HUES6 (cell line): Measurements from ENCODE around the gene CD82.

Source experiments
- H3K27ac ChIP-seq: 2 replicates; pipeline ENCODE4 v1.7.0; 2013; ENCODE audit warnings: low read depth, mild to moderate bottlenecking, low read length, inconsistent platforms
- H3K27me3 ChIP-seq: 2 replicates; pipeline ENCODE4 v1.6.1; 2013; ENCODE audit warnings: low read length; ENCODE audit not compliant: control insufficient read depth, insufficient read depth
- H3K36me3 ChIP-seq: 2 replicates; pipeline ENCODE4 v1.6.1; 2013; ENCODE audit warnings: low read length; ENCODE audit not compliant: control insufficient read depth, insufficient read depth
- H3K4me1 ChIP-seq: 2 replicates; pipeline ENCODE4 v1.6.1; 2013; ENCODE audit warnings: low read length; ENCODE audit not compliant: control insufficient read depth, insufficient read depth
- H3K4me3 ChIP-seq: 2 replicates; pipeline ENCODE4 v1.5.1; 2013; ENCODE audit warnings: low read depth, low read length
- H3K9ac ChIP-seq: one replicate; pipeline ENCODE4 v1.6.1; 2013; ENCODE audit warnings: mild to moderate bottlenecking, low read length
- H3K9me3 ChIP-seq: 2 replicates; pipeline ENCODE4 v1.6.1; 2013; ENCODE audit warnings: low read depth, low read length; ENCODE audit not compliant: control insufficient read depth, insufficient read depth

The CD82 gene

GRCh38 chr11:44592125-44592940, 26.9 kb downstream of the CD82 start:
- H3K4me3 ChIP-seq, result no peak overlapping the region
- H3K27ac ChIP-seq, result no peak overlapping the region

GRCh38 chr11:44593251-44593650, 27.8 kb downstream of the CD82 start:
- Histone ChIP-seq H3K36me3 (no peaks in the 10 kb centered on the region), H3K4me3 (no peak overlapping the region), H3K4me1 (peaks cover 10% of the 10 kb centered on the region; the same call in 1 of the 2 replicates), H3K9ac (no peak overlapping the region), H3K27me3 (no peaks in the 10 kb centered on the region), H3K27ac (no peak overlapping the region), H3K9me3 (no peaks in the 10 kb centered on the region)

More at GRCh38 chr11:44592125-44592940, 26.9 kb downstream of the CD82 start:
- no peaks in the 10 kb centered on the region for H3K36me3 ChIP-seq
- H3K9ac ChIP-seq, result no peak overlapping the region
- peaks cover 13% of the 10 kb centered on the region; the same call in 1 of the 2 replicates for H3K4me1 ChIP-seq
- no peaks in the 10 kb centered on the region for H3K27me3 ChIP-seq
- no peaks in the 10 kb centered on the region for H3K9me3 ChIP-seq

- Histone ChIP-seq H3K27ac (no peak overlapping the region), H3K9ac (no peak overlapping the region), H3K4me3 (no peak overlapping the region), H3K27me3 (no peaks in the 10 kb centered on the region), H3K4me1 (peaks cover 10% of the 10 kb centered on the region; the same call in 1 of the 2 replicates), H3K36me3 (no peaks in the 10 kb centered on the region), H3K9me3 (no peaks in the 10 kb centered on the region)
Measured at GRCh38 chr11:44595006-44595405, 29.5 kb downstream of the CD82 start.

GRCh38 chr11:44595964-44596381, 30.5 kb downstream of the CD82 start:
- H3K27ac ChIP-seq, result no peak overlapping the region
- no peak overlapping the region for H3K9ac ChIP-seq
- H3K4me1 ChIP-seq, result peaks cover 18% of the 10 kb centered on the region; the same call in 1 of the 2 replicates
- H3K36me3 ChIP-seq, result no peaks in the 10 kb centered on the region
- no peaks in the 10 kb centered on the region for H3K27me3 ChIP-seq
- no peak overlapping the region for H3K4me3 ChIP-seq
- H3K9me3 ChIP-seq, result no peaks in the 10 kb centered on the region

GRCh38 chr11:44596525-44597276, 31.2 kb downstream of the CD82 start:
- Histone ChIP-seq H3K9ac (no peak overlapping the region), H3K4me1 (peaks cover 23% of the 10 kb centered on the region; the same call in 1 of the 2 replicates)

GRCh38 chr11:44597358-44598012, 32.0 kb downstream of the CD82 start:
- Histone ChIP-seq H3K4me3 (no peak overlapping the region), H3K9me3 (no peaks in the 10 kb centered on the region), H3K27ac (no peak overlapping the region), H3K27me3 (no peaks in the 10 kb centered on the region), H3K4me1 (peaks cover 19% of the 10 kb centered on the region; the same call in 1 of the 2 replicates), H3K36me3 (no peaks in the 10 kb centered on the region), H3K9ac (no peak overlapping the region)

More at GRCh38 chr11:44596525-44597276, 31.2 kb downstream of the CD82 start:
- Histone ChIP-seq H3K36me3 (no peaks in the 10 kb centered on the region), H3K4me3 (no peak overlapping the region), H3K27ac (no peak overlapping the region), H3K9me3 (no peaks in the 10 kb centered on the region), H3K27me3 (no peaks in the 10 kb centered on the region)

GRCh38 chr11:44598831-44599230, 33.4 kb downstream of the CD82 start:
- Histone ChIP-seq H3K4me3 (no peak overlapping the region), H3K4me1 (peaks cover 25% of the 10 kb centered on the region; the same call in 1 of the 2 replicates), H3K9me3 (no peaks in the 10 kb centered on the region), H3K27me3 (no peaks in the 10 kb centered on the region), H3K36me3 (no peaks in the 10 kb centered on the region), H3K9ac (no peak overlapping the region), H3K27ac (no peak overlapping the region)

- Histone ChIP-seq H3K9me3 (no peaks in the 10 kb centered on the region), H3K27me3 (no peaks in the 10 kb centered on the region), H3K4me1 (peaks cover 25% of the 10 kb centered on the region; the same call in 1 of the 2 replicates), H3K4me3 (no peak overlapping the region), H3K36me3 (no peaks in the 10 kb centered on the region), H3K9ac (no peak overlapping the region), H3K27ac (no peak overlapping the region)
Measured at GRCh38 chr11:44600261-44600660, 34.8 kb downstream of the CD82 start.

- H3K27ac ChIP-seq, result no peak overlapping the region
- H3K27me3 ChIP-seq, result no peaks in the 10 kb centered on the region
- H3K36me3 ChIP-seq, result no peaks in the 10 kb centered on the region
- H3K9me3 ChIP-seq, result no peaks in the 10 kb centered on the region
- peaks cover 25% of the 10 kb centered on the region; the same call in 1 of the 2 replicates for H3K4me1 ChIP-seq
- no peak overlapping the region for H3K4me3 ChIP-seq
- no peak overlapping the region for H3K9ac ChIP-seq
Measured at GRCh38 chr11:44600839-44601383, 35.4 kb downstream of the CD82 start.

GRCh38 chr11:44601471-44602370, 36.3 kb downstream of the CD82 start:
- Histone ChIP-seq H3K27me3 (no peaks in the 10 kb centered on the region), H3K4me1 (peaks cover 21% of the 10 kb centered on the region; the same call in 1 of the 2 replicates), H3K36me3 (no peaks in the 10 kb centered on the region), H3K4me3 (no peak overlapping the region), H3K27ac (no peak overlapping the region), H3K9ac (no peak overlapping the region), H3K9me3 (no peaks in the 10 kb centered on the region)
